ENCODE data around the gene ACAD11. TPM values are rescaled to one million over a fixed set of nuclear protein-coding genes. Genes with fewer than 3 reads are reported as not detected.
A peak's percentile ranks its signal among the peaks of the same experiment; 100 is the strongest.

Gene ACAD11
- total RNA-seq, 1 donor from 2014 or later: 14.7 TPM

DNA sequence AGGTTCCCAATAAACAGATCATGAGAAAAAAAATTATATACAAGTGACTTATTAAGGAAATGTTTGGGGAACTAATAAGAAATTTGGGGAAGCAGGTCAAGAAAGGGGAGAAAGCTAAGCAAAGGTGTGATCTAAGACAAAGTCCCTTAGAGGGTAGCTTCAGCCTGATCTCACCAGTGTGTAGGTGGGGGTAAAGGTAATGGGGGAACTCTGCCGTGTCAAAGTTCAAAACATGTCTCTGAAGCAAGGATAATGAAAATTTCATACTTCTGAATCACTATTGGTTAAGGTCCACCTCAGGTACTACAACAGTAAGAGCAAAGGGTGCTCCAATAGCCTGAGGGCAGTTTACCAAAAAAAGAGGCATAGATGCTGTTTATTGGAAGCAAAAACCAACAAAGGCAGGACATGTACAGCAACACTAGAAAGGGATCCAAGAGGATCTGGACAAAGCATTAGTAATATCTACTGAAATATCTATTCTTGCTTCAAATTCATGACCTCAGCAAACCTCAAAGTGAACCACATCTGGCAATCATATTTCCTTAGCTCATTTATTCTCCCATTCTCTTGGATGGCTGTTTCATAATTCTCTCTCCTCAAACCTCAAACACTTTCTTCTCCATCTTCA, 6.9 kb downstream of the ACAD11 start:
- H3K27me3 Mint-ChIP-seq: no peaks in the 10 kb centered on the region
- no peaks in the 10 kb centered on the region for H3K9me3 Mint-ChIP-seq

GRCh38 chr3:132650153-132650552, 9.5 kb downstream of the ACAD11 start:
- no peaks in the 10 kb centered on the region for H3K27me3 Mint-ChIP-seq
- TF ChIP-seq CTCF (conservative IDR thresholded peaks at IDR 0.05): no peak
- no peak for DNase-seq (ENCODE audit: extremely low spot score, unreplicated experiment)
- H3K9me3 Mint-ChIP-seq: no peaks in the 10 kb centered on the region
- no peaks in the 10 kb centered on the region for H3K36me3 Mint-ChIP-seq
- H3K27ac Mint-ChIP-seq: no peak overlapping the region
- H3K4me1 Mint-ChIP-seq (ENCODE audit: unreplicated experiment): no peaks in the 10 kb centered on the region
- H3K4me3 Mint-ChIP-seq: no peak overlapping the region

More for the DNA sequence above, 6.9 kb downstream of the ACAD11 start:
- Mint-ChIP-seq H3K27ac (no peak overlapping the region), H3K4me1 (ENCODE audit: unreplicated experiment) (no peaks in the 10 kb centered on the region), H3K36me3 (no peaks in the 10 kb centered on the region), H3K4me3 (no peak overlapping the region)
- DNase-seq (ENCODE audit: extremely low spot score, unreplicated experiment): no peak
- TF ChIP-seq CTCF (conservative IDR thresholded peaks at IDR 0.05): no peak

GRCh38 chr3:132645058-132645457, 14.6 kb downstream of the ACAD11 start:
- Mint-ChIP-seq H3K4me3 (no peak overlapping the region), H3K27me3 (no peaks in the 10 kb centered on the region), H3K9me3 (no peaks in the 10 kb centered on the region), H3K36me3 (no peaks in the 10 kb centered on the region), H3K4me1 (ENCODE audit: unreplicated experiment) (no peaks in the 10 kb centered on the region), H3K27ac (no peak overlapping the region)
- TF ChIP-seq CTCF (conservative IDR thresholded peaks at IDR 0.05): no peak
- no peak for DNase-seq (ENCODE audit: extremely low spot score, unreplicated experiment)

GRCh38 chr3:132643366-132643765, 16.2 kb downstream of the ACAD11 start:
- H3K9me3 Mint-ChIP-seq: no peaks in the 10 kb centered on the region
- peaks cover 7% of the 10 kb centered on the region for H3K36me3 Mint-ChIP-seq
- no peak overlapping the region for H3K4me3 Mint-ChIP-seq
- H3K27me3 Mint-ChIP-seq: no peaks in the 10 kb centered on the region
- H3K27ac Mint-ChIP-seq: no peak overlapping the region
- no peaks in the 10 kb centered on the region for H3K4me1 Mint-ChIP-seq (ENCODE audit: unreplicated experiment)
- TF ChIP-seq CTCF (conservative IDR thresholded peaks at IDR 0.05): no peak
- no peak for DNase-seq (ENCODE audit: extremely low spot score, unreplicated experiment)

- H3K36me3 Mint-ChIP-seq: peaks cover 7% of the 10 kb centered on the region
- H3K27ac Mint-ChIP-seq: no peak overlapping the region
- H3K27me3 Mint-ChIP-seq: no peaks in the 10 kb centered on the region
- no peaks in the 10 kb centered on the region for H3K4me1 Mint-ChIP-seq (ENCODE audit: unreplicated experiment)
- no peak for DNase-seq (ENCODE audit: extremely low spot score, unreplicated experiment)
- no peak overlapping the region for H3K4me3 Mint-ChIP-seq
- TF ChIP-seq CTCF (conservative IDR thresholded peaks at IDR 0.05): peak; percentile 21
- H3K9me3 Mint-ChIP-seq: no peaks in the 10 kb centered on the region
Measured at GRCh38 chr3:132642539-132642847, 17.1 kb downstream of the ACAD11 start.

Measured in type B pancreatic cell (in vitro differentiated cells).